CD4-positive, alpha-beta T cell treated with Interleukin-17A for 1 hour (primary cell): ENCODE results near the gene LIMCH1.
"Not testable (repeated sequence)": the region's sequence is repeated elsewhere in the genome, so short reads cannot be mapped to it uniquely, and the experiment has no call there.

Experiments
- DNase-seq: peaks from one replicate; pipeline ENCODE4 v3.0.0-alpha.2; 2020

LIMCH1 gene

GRCh38 chr4:41538017-41538733, at the start of gene LIMCH1:
Gene LIMCH1 (plus strand): TSS chr4:41538157. CDS start chr4:41605996, 67,839 bp downstream.
- no peak for DNase-seq

DNA sequence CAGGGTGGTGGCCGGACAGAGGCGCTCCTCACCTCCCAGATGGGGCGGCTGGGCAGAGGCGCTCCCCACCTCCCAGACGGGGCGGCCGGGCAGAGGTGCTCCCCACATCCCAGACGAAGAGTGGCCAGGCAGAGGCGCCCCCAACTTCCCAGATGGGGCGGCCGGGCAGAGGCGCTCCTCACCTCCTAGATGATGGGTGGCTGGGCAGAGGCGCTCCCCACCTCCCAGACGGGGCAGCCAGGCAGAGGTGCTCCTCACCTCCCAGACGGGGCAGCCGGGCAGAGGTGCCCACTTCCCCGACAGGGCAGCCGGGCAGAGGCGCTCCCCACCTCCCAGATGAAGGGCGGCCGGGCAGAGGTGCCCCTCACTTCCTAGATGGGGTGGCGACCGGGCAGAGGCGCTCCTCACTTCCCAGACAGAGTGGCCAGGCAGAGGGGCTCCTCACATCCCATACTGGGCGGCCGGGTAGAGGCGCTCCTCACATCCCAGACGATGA, 46.8 kb upstream of the LIMCH1 start:
- DNase-seq: not testable (repeated sequence)

DNA sequence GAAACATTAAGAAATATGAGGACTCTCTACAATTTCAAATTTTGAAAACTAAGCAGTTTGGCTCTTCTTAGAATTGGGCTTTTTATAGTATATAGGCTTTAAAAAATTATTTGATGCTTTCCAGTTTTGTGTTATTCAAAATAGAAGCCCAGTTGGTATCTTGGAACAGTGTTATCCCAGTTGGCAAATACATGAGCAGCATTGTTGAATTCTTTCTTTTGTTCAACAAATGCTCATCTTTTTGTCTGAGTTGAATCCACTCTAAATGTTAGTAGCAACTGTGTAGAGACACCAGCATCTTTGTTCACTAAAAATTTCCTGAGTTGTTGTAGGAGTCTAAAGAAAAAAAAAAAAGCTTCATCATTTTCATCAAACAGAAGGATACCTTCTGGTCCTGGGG, 41.0 kb upstream of the LIMCH1 start:
- DNase-seq: no peak

GRCh38 chr4:41498177-41498576, 39.8 kb upstream of the LIMCH1 start:
- no peak for DNase-seq

DNA sequence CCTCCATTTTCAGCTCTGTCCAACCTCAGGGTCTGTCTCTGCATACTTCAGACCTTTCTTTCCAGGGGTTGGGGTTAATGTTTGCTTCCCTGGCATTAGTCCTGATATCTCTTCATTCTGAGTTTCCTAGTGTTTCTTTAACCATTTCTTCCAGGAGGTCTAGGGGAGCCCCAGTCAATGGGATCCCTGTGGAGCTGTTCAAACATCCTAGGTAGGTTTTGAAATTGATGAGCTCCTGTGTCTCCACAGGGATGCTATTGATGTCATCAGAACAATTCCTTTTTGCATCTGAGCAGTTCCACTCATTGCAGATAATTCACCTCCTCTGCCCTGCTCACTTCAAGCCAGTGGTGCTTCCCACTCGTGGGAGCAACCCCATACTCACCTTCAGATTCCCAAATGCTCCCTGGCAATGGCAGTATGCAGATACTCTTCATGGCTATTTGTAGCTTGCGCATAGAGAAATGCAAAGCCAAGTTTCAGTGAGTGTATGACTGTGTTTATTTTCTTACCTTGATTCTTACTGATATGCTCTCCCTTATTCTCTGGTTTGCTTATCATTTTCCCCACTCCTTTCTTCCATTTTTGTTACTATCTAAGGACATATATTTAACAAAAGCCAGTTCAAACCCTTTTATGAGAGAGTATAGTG, 33.7 kb upstream of the LIMCH1 start:
- no peak for DNase-seq

DNA sequence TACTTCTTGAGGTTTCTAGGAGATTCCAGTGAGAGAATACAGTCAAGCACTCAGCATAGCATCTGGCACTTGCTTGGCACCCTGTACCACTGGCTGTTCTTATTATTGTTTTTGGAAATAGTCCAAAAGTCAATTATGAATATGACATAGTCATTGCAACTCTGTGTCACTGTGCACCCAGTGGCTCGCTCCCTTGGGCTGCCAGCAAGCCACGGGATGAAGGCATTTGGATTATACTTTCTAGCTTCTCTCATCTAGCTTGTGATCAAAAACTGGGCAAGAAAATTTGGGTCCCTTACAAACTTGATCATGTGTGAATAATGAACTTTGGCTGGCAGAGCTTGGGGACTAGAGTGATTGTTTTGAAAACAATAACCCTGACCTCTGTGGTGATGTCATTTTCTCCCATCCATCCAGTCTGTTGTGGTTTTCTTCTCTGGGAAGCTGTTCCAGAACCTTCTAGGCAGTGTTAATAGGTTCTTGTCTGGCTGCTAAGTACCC, 32.7 kb upstream of the LIMCH1 start:
- no peak for DNase-seq

DNA sequence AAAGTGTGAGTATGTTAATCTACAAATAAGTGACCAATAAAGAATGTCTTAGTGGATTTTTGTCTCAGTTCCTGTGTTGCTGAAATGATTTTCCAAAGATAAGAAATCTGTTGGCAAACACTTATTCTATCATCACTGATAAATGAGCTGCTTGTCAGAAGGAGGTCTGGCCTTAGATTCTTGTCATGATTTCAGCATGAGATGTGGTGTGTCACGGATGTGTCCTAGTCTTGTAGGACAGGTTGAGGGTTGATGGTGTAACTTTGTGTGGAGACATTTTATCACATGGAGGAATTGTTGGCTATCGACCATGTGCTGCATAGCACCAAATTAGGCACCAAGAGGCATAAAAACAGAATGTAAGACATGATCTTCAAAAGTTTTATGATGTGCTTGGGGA, 31.8 kb upstream of the LIMCH1 start:
- DNase-seq: no peak

GRCh38 chr4:41507291-41507947, 30.5 kb upstream of the LIMCH1 start:
- DNase-seq: no peak

DNA sequence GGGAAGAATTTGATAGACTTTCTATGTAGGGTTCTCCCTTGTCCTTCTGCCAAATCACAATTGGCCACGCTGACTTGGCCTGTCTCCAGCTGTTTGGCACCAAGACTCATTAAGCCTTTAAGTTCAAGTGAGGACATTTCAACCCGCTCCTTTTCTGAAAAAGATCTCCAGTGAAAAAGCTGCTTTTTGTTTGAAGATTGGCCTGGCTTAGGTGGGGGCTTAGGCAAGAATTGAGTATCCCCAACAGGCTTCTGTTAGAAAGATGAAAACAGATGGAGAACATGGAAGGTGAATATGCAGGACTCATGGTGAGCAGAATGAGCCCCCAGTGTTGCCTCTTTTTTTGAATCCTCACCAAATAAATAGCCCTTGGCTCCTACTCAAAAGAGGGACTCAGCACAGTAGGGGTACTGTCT, 28.5 kb upstream of the LIMCH1 start:
- DNase-seq: no peak

- no peak for DNase-seq
Observed at GRCh38 chr4:41510179-41510578, 27.8 kb upstream of the LIMCH1 start.

DNA sequence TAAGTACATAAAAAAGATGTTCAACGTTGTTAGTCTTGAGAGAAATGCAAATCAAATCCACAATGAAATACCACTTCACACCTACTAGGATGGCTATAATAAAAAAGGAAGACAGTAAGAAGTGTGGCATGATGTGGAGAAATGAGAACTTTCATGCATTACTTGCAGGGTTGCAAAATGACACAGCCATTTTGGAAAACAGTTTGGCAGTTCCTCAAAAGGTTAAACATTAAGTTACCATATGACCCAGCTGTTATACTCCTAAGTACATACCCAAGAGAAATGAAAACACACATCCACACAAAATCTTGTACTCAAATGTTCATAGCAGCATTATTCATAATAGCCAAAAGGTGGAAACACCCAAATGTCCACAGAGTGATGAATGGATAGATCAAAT, 25.8 kb upstream of the LIMCH1 start:
- no peak for DNase-seq

DNA sequence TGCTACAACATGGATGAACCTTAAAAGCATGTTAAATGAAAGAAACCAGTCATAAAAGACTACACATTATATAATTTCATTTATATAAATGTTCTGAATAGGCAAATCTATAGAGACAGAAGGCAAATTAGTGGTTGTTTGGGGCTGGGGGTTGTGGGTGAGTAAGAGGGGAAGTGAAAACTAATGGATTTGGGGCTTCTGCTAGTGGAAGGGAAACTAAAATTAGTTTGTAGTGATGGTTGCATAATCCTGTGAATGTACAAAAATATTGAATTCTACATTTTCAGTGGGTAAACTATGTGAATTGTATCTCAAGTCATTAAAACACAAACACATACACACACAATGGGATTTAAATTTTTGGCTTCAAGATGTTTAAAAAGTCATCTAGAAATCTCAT, 25.4 kb upstream of the LIMCH1 start:
- no peak for DNase-seq

DNA sequence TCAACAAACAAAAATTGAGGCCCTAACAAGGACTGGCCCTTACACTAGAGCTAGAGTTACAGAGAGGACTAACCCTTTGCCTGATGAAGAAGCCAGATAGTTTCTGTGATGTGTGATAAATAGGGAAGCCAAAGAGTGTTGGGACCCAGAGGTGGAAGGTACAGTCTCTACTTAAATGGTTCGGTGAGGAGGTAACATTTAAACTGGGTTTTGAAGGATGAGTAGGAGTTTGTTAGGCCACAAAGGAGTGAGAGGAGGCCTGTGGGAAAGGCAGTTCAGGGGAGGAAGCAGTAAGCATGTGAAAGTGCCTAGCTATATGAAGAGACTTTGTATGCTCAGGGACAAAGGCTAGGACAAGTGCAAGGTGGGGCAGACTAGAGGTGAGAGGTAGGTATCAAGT, 23.8 kb upstream of the LIMCH1 start:
- no peak for DNase-seq

- no peak for DNase-seq
Observed at GRCh38 chr4:41514766-41515481, 23.0 kb upstream of the LIMCH1 start.

DNA sequence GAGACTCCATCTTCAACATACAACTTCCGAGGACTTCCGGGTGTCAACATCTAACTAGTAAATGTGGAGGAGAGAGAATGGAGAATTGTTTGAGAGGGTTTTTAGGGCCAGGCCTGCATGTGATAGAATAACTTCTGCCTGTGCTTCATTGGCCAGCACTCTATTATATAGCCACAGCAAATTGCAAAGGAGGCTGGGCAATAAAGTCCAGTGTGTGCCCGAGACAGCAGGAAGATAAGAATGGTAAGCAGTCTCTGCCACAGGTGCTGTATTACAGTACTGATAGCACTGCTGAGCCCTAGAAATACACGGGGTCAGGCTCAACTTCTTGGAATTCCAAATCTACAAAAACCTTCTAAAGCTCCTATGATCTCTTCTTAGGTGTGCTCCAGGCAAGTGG, 20.8 kb upstream of the LIMCH1 start:
- no peak for DNase-seq

GRCh38 chr4:41517747-41518146, 20.2 kb upstream of the LIMCH1 start:
- DNase-seq: no peak

GRCh38 chr4:41524425-41524824, 13.5 kb upstream of the LIMCH1 start:
- DNase-seq: no peak

- no peak for DNase-seq
Observed at GRCh38 chr4:41525129-41525528, 12.8 kb upstream of the LIMCH1 start.

- no peak for DNase-seq
Observed at GRCh38 chr4:41526628-41527027, 11.3 kb upstream of the LIMCH1 start.

DNA sequence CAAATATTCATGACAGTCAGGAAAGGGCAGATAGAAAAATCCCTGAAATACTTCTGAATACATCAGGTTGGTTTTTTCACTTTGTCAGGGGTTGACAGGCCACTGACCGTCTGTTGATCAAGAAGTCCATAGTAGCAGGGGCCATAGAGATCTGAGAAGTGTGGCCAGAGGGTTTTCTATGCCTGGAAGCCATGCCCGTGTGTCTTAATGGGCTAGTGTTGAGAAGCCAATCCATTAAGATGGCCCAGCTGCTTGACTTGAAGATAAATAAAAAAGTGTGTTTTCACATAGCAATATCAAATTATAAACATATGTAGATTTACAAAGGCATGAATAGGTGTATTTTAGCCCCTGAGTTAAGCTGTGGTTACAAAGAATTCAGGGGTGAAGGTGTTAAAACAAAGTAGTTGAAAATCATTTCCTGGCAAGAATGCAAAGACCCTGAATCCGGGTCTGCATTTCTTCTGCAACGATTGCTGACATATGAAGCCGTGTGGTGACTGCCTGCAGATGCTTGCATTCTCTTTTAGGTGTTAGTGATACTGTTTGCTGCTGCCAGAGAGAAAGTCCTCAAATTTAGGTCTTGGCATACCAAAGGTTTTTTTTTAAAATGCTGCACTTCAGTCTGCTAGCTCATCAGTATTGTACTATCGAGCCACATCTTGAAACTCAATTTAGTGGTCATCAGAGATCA, 9.3 kb upstream of the LIMCH1 start:
- DNase-seq: no peak

GRCh38 chr4:41530741-41531140, 7.2 kb upstream of the LIMCH1 start:
- no peak for DNase-seq

DNA sequence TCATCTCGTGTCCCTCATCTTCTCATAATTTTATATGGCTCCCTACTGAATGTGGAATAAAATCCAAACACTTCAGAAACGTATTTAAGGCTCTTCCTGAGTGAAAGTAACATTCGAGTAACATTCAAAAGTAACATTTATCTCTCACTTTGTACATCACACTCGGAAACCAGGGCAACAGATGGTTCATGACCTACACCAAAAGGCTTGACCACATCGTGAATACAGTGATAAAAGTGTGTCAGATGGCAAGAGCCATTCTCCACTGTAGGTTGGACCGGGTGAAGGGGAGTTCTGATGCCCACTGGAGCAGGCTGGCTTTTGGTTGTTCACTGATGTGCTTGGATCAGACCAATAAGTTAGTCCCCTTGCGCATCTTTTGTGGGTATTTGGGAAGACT, 5.6 kb upstream of the LIMCH1 start:
- no peak for DNase-seq

DNA sequence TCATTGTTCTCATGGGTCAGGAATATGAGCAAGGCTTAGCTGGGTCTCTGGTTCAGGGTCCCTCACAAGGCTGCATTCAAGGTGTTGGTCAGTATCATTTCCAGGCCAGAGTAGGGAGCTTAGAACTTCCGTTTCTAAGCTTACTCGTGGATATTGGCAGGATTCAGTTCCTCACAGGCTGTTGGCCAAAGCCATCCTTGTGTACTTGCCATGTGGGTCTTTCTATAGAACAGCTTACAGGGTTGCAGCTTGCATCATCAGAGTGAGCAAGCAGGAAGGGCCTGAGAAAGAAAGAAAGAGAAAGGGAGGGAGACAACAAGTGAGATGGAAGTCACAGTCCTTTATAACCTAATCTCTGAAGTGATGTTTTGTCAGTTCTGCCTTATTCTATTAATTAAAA, 5.1 kb upstream of the LIMCH1 start:
- no peak for DNase-seq
